IPS-15b (cell line): Measurements from ENCODE around the gene ESPL1.

Experiments used
- H3K27me3 ChIP-seq: one replicate; pipeline ENCODE4 v1.6.1; 2013; ENCODE audit warnings: low read length; ENCODE audit not compliant: control insufficient read depth, insufficient read depth
- H3K36me3 ChIP-seq: one replicate; pipeline ENCODE4 v1.6.1; 2013; ENCODE audit warnings: low read length; ENCODE audit not compliant: control insufficient read depth, insufficient read depth
- H3K4me1 ChIP-seq: one replicate; pipeline ENCODE4 v1.6.1; 2013; ENCODE audit warnings: mild to moderate bottlenecking, low read length; ENCODE audit not compliant: control insufficient read depth, insufficient read depth
- H3K4me3 ChIP-seq: one replicate; pipeline ENCODE4 v1.5.1; 2013; ENCODE audit warnings: low read depth, low read length
- H3K9ac ChIP-seq: one replicate; pipeline ENCODE4 v1.6.1; 2013; ENCODE audit warnings: low read depth, mild to moderate bottlenecking, low read length
- H3K9me3 ChIP-seq: one replicate; pipeline ENCODE4 v1.6.1; 2013; ENCODE audit warnings: mild to moderate bottlenecking, low read length; ENCODE audit not compliant: control insufficient read depth, insufficient read depth

ESPL1 gene

DNA sequence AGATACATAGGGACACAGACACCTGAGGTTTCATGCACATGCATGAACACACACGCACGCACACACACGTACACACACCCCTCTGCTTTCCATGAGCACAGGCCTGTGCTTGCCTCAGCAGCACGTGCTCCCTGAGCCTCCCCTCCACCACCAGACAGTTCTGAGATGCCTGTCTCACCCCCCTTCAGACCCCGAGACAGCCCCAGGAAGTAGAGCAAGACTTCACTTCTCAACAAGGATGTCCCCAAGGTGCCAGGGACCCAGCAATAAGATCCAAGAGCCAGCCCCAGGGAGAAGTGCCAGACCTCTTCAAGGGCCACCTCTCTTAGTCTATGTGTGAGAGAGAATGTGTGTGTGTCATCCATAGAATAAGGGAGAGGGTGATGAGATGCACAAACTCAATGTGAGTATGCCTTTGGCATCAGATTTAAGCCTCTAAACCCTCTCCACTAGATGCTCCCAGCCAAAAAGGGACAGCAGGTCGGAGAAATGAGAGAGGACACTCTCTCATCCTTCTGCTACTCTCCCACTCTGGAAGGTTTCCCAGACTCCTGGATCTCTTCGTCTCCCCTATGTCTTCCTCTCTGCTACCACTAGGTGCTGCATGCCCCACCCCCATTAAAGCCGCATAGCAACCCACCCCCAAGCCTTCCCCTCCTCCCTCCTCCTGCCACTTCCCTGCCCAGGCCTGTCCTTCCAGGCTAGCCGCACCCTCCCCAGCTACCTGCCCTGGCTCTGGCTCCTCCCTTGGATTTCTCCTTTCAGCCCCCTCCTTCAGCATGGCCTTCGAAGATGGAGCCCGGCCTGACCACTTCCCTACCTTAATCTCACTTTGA, 43.8 kb upstream of the ESPL1 start:
- no peak overlapping the region for H3K9ac ChIP-seq
- peaks cover 6% of the 10 kb centered on the region for H3K36me3 ChIP-seq
- peak overlapping the region; percentile 10 for H3K4me3 ChIP-seq
- H3K4me1 ChIP-seq: peaks cover 29% of the 10 kb centered on the region
- no peaks in the 10 kb centered on the region for H3K9me3 ChIP-seq
- peaks cover 5% of the 10 kb centered on the region for H3K27me3 ChIP-seq

- Histone ChIP-seq H3K27me3 (no peaks in the 10 kb centered on the region), H3K4me3 (no peak overlapping the region), H3K9me3 (no peaks in the 10 kb centered on the region), H3K36me3 (peaks cover 6% of the 10 kb centered on the region), H3K9ac (no peak overlapping the region), H3K4me1 (peaks cover 29% of the 10 kb centered on the region)
Observed at GRCh38 chr12:53224897-53225634, 43.0 kb upstream of the ESPL1 start.

- no peak overlapping the region for H3K9ac ChIP-seq
- peaks cover 6% of the 10 kb centered on the region for H3K36me3 ChIP-seq
- H3K4me1 ChIP-seq: peaks cover 29% of the 10 kb centered on the region
- no peak overlapping the region for H3K4me3 ChIP-seq
- no peaks in the 10 kb centered on the region for H3K9me3 ChIP-seq
- H3K27me3 ChIP-seq: no peaks in the 10 kb centered on the region
Observed at GRCh38 chr12:53225635-53226424, 42.3 kb upstream of the ESPL1 start.

DNA sequence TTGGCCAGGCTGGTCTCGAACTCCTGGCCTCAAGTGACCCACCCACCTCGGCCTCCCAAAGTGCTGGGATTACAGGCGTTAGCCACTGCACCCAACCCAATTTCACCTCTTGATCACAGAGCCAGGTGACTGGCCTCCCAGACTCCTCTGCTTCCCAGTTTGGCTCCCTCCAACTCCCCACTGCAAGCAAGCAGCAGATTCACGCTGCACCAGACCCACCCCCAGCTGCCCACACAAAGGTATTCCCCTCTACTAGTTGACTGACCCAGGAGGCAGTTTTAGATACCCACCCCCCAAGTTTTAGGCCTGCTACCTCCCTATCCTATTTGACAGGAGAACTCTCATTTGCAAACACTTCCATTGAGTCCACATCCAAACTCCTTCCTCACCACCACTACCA, 41.3 kb upstream of the ESPL1 start:
- H3K4me1 ChIP-seq: peaks cover 29% of the 10 kb centered on the region
- peaks cover 4% of the 10 kb centered on the region for H3K27me3 ChIP-seq

GRCh38 chr12:53227341-53227740, 40.8 kb upstream of the ESPL1 start:
- H3K27me3 ChIP-seq: peaks cover 4% of the 10 kb centered on the region
- no peaks in the 10 kb centered on the region for H3K9me3 ChIP-seq
- H3K9ac ChIP-seq: no peak overlapping the region
- peaks cover 26% of the 10 kb centered on the region for H3K4me1 ChIP-seq
- peaks cover 6% of the 10 kb centered on the region for H3K36me3 ChIP-seq
- H3K4me3 ChIP-seq: no peak overlapping the region

More for the DNA sequence above, 41.3 kb upstream of the ESPL1 start:
- H3K9me3 ChIP-seq: no peaks in the 10 kb centered on the region
- no peak overlapping the region for H3K9ac ChIP-seq
- peaks cover 6% of the 10 kb centered on the region for H3K36me3 ChIP-seq
- H3K4me3 ChIP-seq: no peak overlapping the region

- peaks cover 4% of the 10 kb centered on the region for H3K27me3 ChIP-seq
- H3K4me3 ChIP-seq: no peak overlapping the region
- H3K4me1 ChIP-seq: peaks cover 26% of the 10 kb centered on the region
- no peak overlapping the region for H3K9ac ChIP-seq
- peaks cover 6% of the 10 kb centered on the region for H3K36me3 ChIP-seq
- no peaks in the 10 kb centered on the region for H3K9me3 ChIP-seq
Observed at GRCh38 chr12:53227836-53228235, 40.3 kb upstream of the ESPL1 start.

DNA sequence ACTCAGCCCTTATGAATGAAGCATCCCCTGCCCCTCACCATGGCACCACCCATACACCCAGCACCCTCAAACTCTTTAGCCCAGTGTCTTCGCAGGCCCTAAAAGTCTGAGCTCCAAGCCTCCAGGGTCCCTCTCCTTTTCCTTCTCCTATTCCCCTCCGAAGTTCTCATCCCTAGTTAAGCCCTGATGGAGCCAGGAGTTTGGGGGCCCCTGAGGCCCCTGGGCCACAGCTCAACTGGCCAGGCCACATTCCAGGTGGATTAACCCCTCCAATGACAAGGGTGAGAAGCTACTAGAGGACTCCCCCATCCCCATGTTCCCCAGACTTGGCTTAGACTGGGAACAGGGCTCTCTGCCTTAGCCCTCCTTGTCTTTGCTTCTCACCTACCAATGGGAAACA, 38.6 kb upstream of the ESPL1 start:
- H3K9me3 ChIP-seq: no peaks in the 10 kb centered on the region
- no peak overlapping the region for H3K4me3 ChIP-seq
- peaks cover 26% of the 10 kb centered on the region for H3K4me1 ChIP-seq
- peaks cover 6% of the 10 kb centered on the region for H3K36me3 ChIP-seq
- H3K9ac ChIP-seq: no peak overlapping the region
- H3K27me3 ChIP-seq: peaks cover 4% of the 10 kb centered on the region

GRCh38 chr12:53230108-53230845, 37.8 kb upstream of the ESPL1 start:
- peaks cover 4% of the 10 kb centered on the region for H3K27me3 ChIP-seq
- H3K9me3 ChIP-seq: no peaks in the 10 kb centered on the region
- H3K4me3 ChIP-seq: no peak overlapping the region
- H3K36me3 ChIP-seq: peaks cover 6% of the 10 kb centered on the region
- H3K9ac ChIP-seq: no peak overlapping the region
- peaks cover 24% of the 10 kb centered on the region for H3K4me1 ChIP-seq

- Histone ChIP-seq H3K27me3 (peaks cover 4% of the 10 kb centered on the region), H3K4me3 (peak overlapping the region; percentile 89), H3K4me1 (peaks cover 34% of the 10 kb centered on the region), H3K36me3 (peaks cover 6% of the 10 kb centered on the region), H3K9ac (peak overlapping the region; percentile 47), H3K9me3 (no peaks in the 10 kb centered on the region)
Observed at GRCh38 chr12:53231671-53231920, 36.5 kb upstream of the ESPL1 start.

- Histone ChIP-seq H3K27me3 (peaks cover 4% of the 10 kb centered on the region), H3K4me1 (peaks cover 35% of the 10 kb centered on the region), H3K9me3 (no peaks in the 10 kb centered on the region), H3K9ac (peak within 1 kb of the TSS; percentile 47), H3K4me3 (peak within 1 kb of the TSS; percentile 89), H3K36me3 (peaks cover 4% of the 10 kb centered on the region)
Observed at GRCh38 chr12:53231921-53232645, 36.0 kb upstream of the ESPL1 start, which contains the start of gene RARG. Gene RARG, minus strand, starts transcription at chr12:53232209. Its CDS starts 4,664 bp downstream, at chr12:53227545.
